ENCODE measurements around the gene HERC3. TPM values are rescaled to one million over a fixed set of nuclear protein-coding genes. Genes with fewer than 3 reads are reported as not detected.

Gene HERC3
- total RNA-seq, 4 donors from 2014 or later = 50.5 to 73.4 (median 57.4) TPM

DNA sequence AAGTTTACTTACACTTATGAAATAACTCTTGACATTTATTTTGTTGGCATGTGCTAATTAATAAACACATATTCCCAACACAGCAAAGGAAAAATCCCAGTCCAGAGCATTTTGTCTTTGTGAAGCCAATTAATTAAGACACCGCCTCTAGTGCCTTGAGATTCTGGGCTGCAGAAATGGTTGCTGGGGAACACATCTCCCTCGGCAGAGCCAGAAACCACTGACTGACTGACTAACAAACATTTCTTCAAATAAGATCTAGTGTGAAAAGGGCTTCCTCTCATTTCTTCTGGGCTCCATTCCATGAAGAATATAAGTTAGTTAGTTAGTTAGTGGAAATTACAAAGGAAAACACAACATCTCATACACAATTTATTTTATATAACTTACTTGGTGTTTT lies 133.7 kb downstream of the HERC3 start:
- Histone ChIP-seq H3K9me3 (no peaks in the 10 kb centered on the region), H3K4me3 (no peak overlapping the region), H3K27me3 (no peaks in the 10 kb centered on the region), H3K4me1 (no peaks in the 10 kb centered on the region), H3K27ac (no peak overlapping the region), H3K36me3 (peaks cover 0 to 67% (median 0%) of the 10 kb centered on the region in 3 donors)
- no peak for DNase-seq
- TF ChIP-seq POLR2A (IDR thresholded peaks at IDR 0.05) = no peak
- TF ChIP-seq CTCF (IDR thresholded peaks at IDR 0.05) = no peak

DNA sequence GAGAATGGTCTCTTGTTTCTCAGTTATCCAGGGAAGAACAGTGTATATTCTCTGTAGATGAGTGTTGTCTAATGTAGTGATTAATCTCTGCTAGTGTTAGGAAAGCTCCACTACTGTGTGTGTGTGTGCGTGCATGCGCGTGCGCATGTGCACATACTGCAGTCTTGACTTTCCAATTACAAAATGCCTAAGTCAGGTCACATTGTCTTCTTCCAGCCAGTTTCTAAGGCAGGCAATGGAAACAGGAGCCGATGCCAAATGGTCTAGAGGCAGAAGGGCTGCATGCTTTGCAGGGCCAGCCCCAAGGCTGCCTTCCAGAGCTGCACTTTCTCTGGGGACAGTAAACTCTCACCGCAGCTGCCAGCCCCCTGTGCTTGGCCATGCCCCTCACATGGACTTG lies 135.9 kb downstream of the HERC3 start:
- Histone ChIP-seq H3K4me1 (no peaks in the 10 kb centered on the region), H3K9me3 (no peaks in the 10 kb centered on the region), H3K36me3 (peaks cover 0 to 73% (median 0%) of the 10 kb centered on the region in 3 donors), H3K4me3 (no peak overlapping the region), H3K27me3 (no peaks in the 10 kb centered on the region), H3K27ac (no peak overlapping the region)
- no peak for TF ChIP-seq POLR2A (IDR thresholded peaks at IDR 0.05)
- no peak for TF ChIP-seq CTCF (IDR thresholded peaks at IDR 0.05)
- DNase-seq = no peak

GRCh38 chr4:88729146-88729760 lies 137.0 kb downstream of the HERC3 start:
- Histone ChIP-seq H3K36me3 (peaks cover 0 to 68% (median 0%) of the 10 kb centered on the region in 3 donors), H3K4me3 (no peak overlapping the region), H3K27me3 (no peaks in the 10 kb centered on the region), H3K27ac (no peak overlapping the region), H3K4me1 (no peaks in the 10 kb centered on the region), H3K9me3 (no peaks in the 10 kb centered on the region)
- TF ChIP-seq CTCF (IDR thresholded peaks at IDR 0.05) = no peak
- no peak for TF ChIP-seq POLR2A (IDR thresholded peaks at IDR 0.05)
- DNase-seq = no peak

DNA sequence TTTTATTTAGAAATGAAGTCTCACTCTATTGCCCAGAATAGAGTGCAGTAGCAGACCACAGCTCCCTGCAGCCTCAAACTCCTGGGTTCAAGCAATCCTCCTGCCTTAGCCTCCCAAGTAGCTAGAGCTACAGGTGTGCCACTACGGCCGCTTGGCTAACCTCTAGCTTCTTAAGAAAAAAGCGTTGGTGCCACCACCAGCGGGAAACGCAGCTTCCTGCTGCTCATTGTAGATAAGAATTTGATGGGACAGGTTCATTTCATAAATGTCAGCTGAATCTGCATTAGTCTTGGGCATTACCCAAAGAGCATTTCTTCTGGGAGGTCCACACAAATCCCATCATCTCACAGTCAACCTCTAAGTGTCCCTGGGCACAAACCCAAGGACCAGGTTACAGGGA lies 138.5 kb downstream of the HERC3 start:
- H3K4me1 ChIP-seq = no peaks in the 10 kb centered on the region
- no peak overlapping the region for H3K27ac ChIP-seq
- TF ChIP-seq POLR2A (IDR thresholded peaks at IDR 0.05) (no peak), CTCF (IDR thresholded peaks at IDR 0.05) (no peak)
- peaks cover 0 to 56% (median 0%) of the 10 kb centered on the region in 3 donors for H3K36me3 ChIP-seq
- no peak for DNase-seq
- H3K27me3 ChIP-seq = no peaks in the 10 kb centered on the region
- no peaks in the 10 kb centered on the region for H3K9me3 ChIP-seq
- H3K4me3 ChIP-seq = no peak overlapping the region

GRCh38 chr4:88731381-88731780 lies 139.1 kb downstream of the HERC3 start:
- H3K4me3 ChIP-seq = no peak overlapping the region
- no peak for TF ChIP-seq POLR2A (IDR thresholded peaks at IDR 0.05)
- no peaks in the 10 kb centered on the region for H3K9me3 ChIP-seq
- no peaks in the 10 kb centered on the region for H3K27me3 ChIP-seq
- peaks cover 0 to 56% (median 0%) of the 10 kb centered on the region in 3 donors for H3K36me3 ChIP-seq
- H3K27ac ChIP-seq = no peak overlapping the region
- DNase-seq = no peak
- H3K4me1 ChIP-seq = no peaks in the 10 kb centered on the region

- no peak for DNase-seq
- Histone ChIP-seq H3K4me3 (no peak overlapping the region), H3K4me1 (no peaks in the 10 kb centered on the region), H3K36me3 (peaks cover 0 to 50% (median 0%) of the 10 kb centered on the region in 3 donors), H3K27me3 (no peaks in the 10 kb centered on the region), H3K9me3 (no peaks in the 10 kb centered on the region), H3K27ac (no peak overlapping the region)
- TF ChIP-seq POLR2A (IDR thresholded peaks at IDR 0.05) (no peak), CTCF (IDR thresholded peaks at IDR 0.05) (no peak)
Observed at GRCh38 chr4:88732714-88733368, 140.6 kb downstream of the HERC3 start.
